ENCODE measurements around the gene TET2. TPM values are rescaled to one million over a fixed set of nuclear protein-coding genes. Genes with fewer than 3 reads are reported as not detected.
A peak's percentile ranks its signal among the peaks of the same experiment; 100 is the strongest.

The TET2 gene
- total and polyA plus RNA-seq, 2 of the 4 experiments (the other 2 are of a cell fraction), result 5.6 to 25.3 TPM

GRCh38 chr4:105140684-105141490, 5.8 kb upstream of the TET2 start:
- CTCF ChIA-PET, result interaction anchor here (0.6 to 2.3 kb wide), 5 partner anchors 13 to 333 kb away, joined by 3 to 8 read pairs (median 4); partner anchors contain the start of gene PPA2
- TF ChIP-seq FOS (IDR thresholded peaks at IDR 0.05; ENCODE audit: low read depth, low read length) (no peak), USF2 (IDR thresholded peaks at IDR 0.05; ENCODE audit: low read depth, low read length) (no peak), SMC3 (IDR thresholded peaks at IDR 0.05; ENCODE audit: low read depth, low read length) (peak; percentile 53), RCOR1 (IDR thresholded peaks at IDR 0.05; ENCODE audit: insufficient replicate concordance, low read length) (no peak), MAZ (IDR thresholded peaks at IDR 0.05; ENCODE audit: borderline replicate concordance, low read depth, low read length) (no peak), RFX5 (IDR thresholded peaks at IDR 0.05; ENCODE audit: low read depth, low read length) (no peak), MAFK (IDR thresholded peaks at IDR 0.05; ENCODE audit: low read depth, low read length) (no peak), CHD1 (IDR thresholded peaks at IDR 0.05; ENCODE audit: low read depth, low read length) (no peak), BHLHE40 (IDR thresholded peaks at IDR 0.05; ENCODE audit: low read depth, low read length) (no peak), MXI1 (IDR thresholded peaks at IDR 0.05; ENCODE audit: borderline replicate concordance, low read depth, low read length) (no peak), POLR2A (IDR thresholded peaks at IDR 0.05; ENCODE audit: low read depth, low read length) (no peak), NFE2L2 (IDR thresholded peaks at IDR 0.05; ENCODE audit: low read depth, low read length) (no peak), CEBPB (IDR thresholded peaks at IDR 0.05; ENCODE audit: low read depth, low read length) (no peak)
- TF ChIP-seq, protein P1, sequence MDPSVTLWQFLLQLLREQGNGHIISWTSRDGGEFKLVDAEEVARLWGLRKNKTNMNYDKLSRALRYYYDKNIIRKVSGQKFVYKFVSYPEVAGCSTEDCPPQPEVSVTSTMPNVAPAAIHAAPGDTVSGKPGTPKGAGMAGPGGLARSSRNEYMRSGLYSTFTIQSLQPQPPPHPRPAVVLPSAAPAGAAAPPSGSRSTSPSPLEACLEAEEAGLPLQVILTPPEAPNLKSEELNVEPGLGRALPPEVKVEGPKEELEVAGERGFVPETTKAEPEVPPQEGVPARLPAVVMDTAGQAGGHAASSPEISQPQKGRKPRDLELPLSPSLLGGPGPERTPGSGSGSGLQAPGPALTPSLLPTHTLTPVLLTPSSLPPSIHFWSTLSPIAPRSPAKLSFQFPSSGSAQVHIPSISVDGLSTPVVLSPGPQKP (IDR thresholded peaks at IDR 0.05; ENCODE audit: borderline replicate concordance, low read depth, low read length), result no peak
- TF ChIP-seq, protein P2, sequence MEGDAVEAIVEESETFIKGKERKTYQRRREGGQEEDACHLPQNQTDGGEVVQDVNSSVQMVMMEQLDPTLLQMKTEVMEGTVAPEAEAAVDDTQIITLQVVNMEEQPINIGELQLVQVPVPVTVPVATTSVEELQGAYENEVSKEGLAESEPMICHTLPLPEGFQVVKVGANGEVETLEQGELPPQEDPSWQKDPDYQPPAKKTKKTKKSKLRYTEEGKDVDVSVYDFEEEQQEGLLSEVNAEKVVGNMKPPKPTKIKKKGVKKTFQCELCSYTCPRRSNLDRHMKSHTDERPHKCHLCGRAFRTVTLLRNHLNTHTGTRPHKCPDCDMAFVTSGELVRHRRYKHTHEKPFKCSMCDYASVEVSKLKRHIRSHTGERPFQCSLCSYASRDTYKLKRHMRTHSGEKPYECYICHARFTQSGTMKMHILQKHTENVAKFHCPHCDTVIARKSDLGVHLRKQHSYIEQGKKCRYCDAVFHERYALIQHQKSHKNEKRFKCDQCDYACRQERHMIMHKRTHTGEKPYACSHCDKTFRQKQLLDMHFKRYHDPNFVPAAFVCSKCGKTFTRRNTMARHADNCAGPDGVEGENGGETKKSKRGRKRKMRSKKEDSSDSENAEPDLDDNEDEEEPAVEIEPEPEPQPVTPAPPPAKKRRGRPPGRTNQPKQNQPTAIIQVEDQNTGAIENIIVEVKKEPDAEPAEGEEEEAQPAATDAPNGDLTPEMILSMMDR (conservative IDR thresholded peaks at IDR 0.05; ENCODE audit: low read depth, low read length), result peak; percentile 65

More at GRCh38 chr4:105140684-105141490, 5.8 kb upstream of the TET2 start:
- Histone ChIP-seq H3K18ac (ENCODE audit: low read depth, low read length) (no peak overlapping the region), H3K4me2 (ENCODE audit: low read depth, low read length) (no peak overlapping the region), H2BK20ac (ENCODE audit: low read depth, low read length) (no peak overlapping the region), H3K4ac (ENCODE audit: low read depth, low read length) (no peak overlapping the region), H3K9me1 (ENCODE audit: insufficient read depth, low read length) (no peaks in the 10 kb centered on the region), H3K56ac (ENCODE audit: extremely low read depth, insufficient read depth, low read length) (no peak overlapping the region), H3K9ac (ENCODE audit: low read depth, low read length) (no peak overlapping the region), H3K27ac (ENCODE audit: insufficient read depth, low read length) (no peak overlapping the region), H3K9me3 (ENCODE audit: control insufficient read depth, insufficient read depth, low read length) (no peaks in the 10 kb centered on the region), H2BK120ac (ENCODE audit: low read depth, low read length) (no peak overlapping the region), H3K23ac (ENCODE audit: low read depth, low read length) (no peak overlapping the region), H4K8ac (ENCODE audit: low read depth in 2 of 2, low read length in 2 of 2) (no peak overlapping the region), H4K5ac (ENCODE audit: low read depth, low read length) (no peak overlapping the region), H2AK5ac (ENCODE audit: low read depth, low read length) (no peak overlapping the region), H3K14ac (replicated peaks; ENCODE audit: low read depth, low read length) (no peak overlapping the region), H4K91ac (ENCODE audit: insufficient read depth, low read depth, low read length) (no peak overlapping the region), H3K36me3 (ENCODE audit: control insufficient read depth, insufficient read depth, low read length) (no peaks in the 10 kb centered on the region), H2BK15ac (ENCODE audit: low read depth, low read length) (no peak overlapping the region), H4K20me1 (ENCODE audit: insufficient read depth, low read length) (no peaks in the 10 kb centered on the region), H2AK9ac (replicated peaks; ENCODE audit: low read depth, low read length, poor library complexity) (no peak overlapping the region), H3K4me3 (ENCODE audit: insufficient read depth, low read depth, low read length) (no peak overlapping the region), H3K27me3 (ENCODE audit: control insufficient read depth, insufficient read depth, low read length) (no peaks in the 10 kb centered on the region), H3K79me1 (ENCODE audit: low read depth in 1 of 2, low read length in 2 of 2) (no peaks in the 10 kb centered on the region), H2BK5ac (ENCODE audit: low read depth, low read length, poor library complexity, severe bottlenecking) (no peak overlapping the region), H2AFZ (replicated peaks; ENCODE audit: low read length, poor library complexity) (no peak overlapping the region), H3K4me1 (ENCODE audit: control insufficient read depth, insufficient read depth, low read length) (no peaks in the 10 kb centered on the region)
- POLR2A ChIA-PET (ENCODE audit: unreplicated experiment), result no interaction called here
- intact Hi-C loops (cut with micrococcal nuclease) (loop anchor here (1.0 to 10.0 kb wide), 2 partner anchors 330 to 564 kb away; partner anchors contain the start of genes GSTCD and INTS12), in situ Hi-C loops (cut with MboI; ENCODE audit: low sequenced_read_pairs) (loop anchor here (5.0 kb wide), 1 partner anchor 331 kb away; the partner anchor contains the start of gene PPA2), dilution Hi-C loops (cut with HindIII; ENCODE audit: low sequenced_read_pairs, unreplicated experiment) (no loop called here)
- peak; percentile 59 for ATAC-seq (ENCODE audit: low read depth)
- no CpG with 5 or more reads among the region's 7 CpGs for WGBS, 2 experiments (ENCODE audit: extremely low coverage in 2 of 2, insufficient read length in 1 of 2)
- DNase-seq, result no peak
- no TSS peak for BruUV-seq (replicated peaks)
